Measurements from ENCODE around the gene TGFBR2.

DNA sequence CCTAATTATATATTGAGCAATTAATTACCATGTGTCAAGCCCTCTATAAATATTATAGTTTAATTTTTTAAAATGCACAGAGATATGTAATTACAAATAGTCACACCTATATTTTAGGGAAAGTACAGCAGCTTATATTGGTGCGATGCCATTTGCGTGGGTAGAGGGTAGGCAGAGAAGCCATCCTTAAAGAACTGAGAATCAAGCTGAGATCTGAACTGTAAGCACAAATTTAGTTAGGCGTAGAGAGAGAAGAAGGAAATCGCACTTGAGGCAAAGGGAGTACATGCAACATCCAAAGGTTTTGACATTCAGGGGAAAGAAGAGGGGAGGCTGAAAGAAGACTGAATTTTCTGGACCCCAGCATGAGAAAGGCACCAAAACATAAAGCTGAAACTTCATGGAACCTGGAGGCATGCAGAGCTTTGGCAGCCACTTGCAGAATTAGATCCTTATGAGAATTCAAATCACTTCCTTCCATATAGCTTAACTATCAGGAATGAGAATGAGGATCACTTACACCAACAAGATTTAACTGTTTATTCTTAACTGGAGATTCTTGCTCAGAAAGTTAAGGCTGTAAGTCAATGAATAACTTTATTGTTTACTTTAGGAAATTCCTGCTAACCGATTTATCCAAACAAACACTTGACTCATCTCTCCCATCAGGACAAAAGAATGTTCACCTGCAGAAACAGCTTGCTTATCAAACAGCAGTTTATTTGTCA, 114.3 kb downstream of the TGFBR2 start:
- TF ChIP-seq CTCF (IDR thresholded peaks at IDR 0.05) (no peak), POLR2A (IDR thresholded peaks at IDR 0.05) (no peak)

Data from esophagus squamous epithelium (tissue), 4 donors.